ENCODE results near the gene OTX2. TPM values are rescaled to one million over a fixed set of nuclear protein-coding genes. Genes with fewer than 3 reads are reported as not detected.

Gene OTX2
- total RNA-seq, 2 donors from 2014 or later: not detected

DNA sequence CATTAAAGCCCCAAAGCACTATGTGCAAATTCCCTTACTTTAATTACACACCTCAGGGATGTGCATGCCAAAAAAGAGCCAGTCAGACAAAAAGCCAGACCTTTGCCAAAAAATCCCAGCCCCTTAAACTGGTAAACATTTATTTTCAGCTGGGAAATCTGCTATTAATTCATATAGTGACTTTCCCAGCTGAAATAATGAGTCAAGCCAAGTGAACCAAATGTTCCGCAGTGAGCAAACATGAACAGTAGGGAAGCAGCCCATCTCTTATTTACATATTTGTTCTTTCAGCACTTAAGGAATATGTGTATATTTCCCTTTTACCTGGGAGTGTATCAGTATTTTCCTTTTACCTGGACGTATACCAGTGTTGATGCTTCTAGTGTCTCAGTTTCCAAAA is 44.0 kb upstream of the OTX2 start:
- intact Hi-C loops (cut with DNase I): no loop called here
- Histone ChIP-seq H3K4me3 (no peak overlapping the region), H3K9me3 (no peaks in the 10 kb centered on the region), H3K27ac (no peak overlapping the region), H3K27me3 (peaks cover 0 to 6% of the 10 kb centered on the region in 2 donors), H3K4me1 (no peaks in the 10 kb centered on the region), H3K36me3 (replicated peaks in 1 of 2; ENCODE audit: insufficient read depth in 1 of 2, low read depth in 2 of 2) (no peaks in the 10 kb centered on the region)
- no peak for ATAC-seq
- DNase-seq: no peak
- 39 to 42% methylated on average over 2 of the region's 2 CpGs for WGBS, 2 donors
- no peak for TF ChIP-seq POLR2A (IDR thresholded peaks at IDR 0.05)
- TF ChIP-seq, protein P1, sequence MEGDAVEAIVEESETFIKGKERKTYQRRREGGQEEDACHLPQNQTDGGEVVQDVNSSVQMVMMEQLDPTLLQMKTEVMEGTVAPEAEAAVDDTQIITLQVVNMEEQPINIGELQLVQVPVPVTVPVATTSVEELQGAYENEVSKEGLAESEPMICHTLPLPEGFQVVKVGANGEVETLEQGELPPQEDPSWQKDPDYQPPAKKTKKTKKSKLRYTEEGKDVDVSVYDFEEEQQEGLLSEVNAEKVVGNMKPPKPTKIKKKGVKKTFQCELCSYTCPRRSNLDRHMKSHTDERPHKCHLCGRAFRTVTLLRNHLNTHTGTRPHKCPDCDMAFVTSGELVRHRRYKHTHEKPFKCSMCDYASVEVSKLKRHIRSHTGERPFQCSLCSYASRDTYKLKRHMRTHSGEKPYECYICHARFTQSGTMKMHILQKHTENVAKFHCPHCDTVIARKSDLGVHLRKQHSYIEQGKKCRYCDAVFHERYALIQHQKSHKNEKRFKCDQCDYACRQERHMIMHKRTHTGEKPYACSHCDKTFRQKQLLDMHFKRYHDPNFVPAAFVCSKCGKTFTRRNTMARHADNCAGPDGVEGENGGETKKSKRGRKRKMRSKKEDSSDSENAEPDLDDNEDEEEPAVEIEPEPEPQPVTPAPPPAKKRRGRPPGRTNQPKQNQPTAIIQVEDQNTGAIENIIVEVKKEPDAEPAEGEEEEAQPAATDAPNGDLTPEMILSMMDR (IDR thresholded peaks at IDR 0.05): no peak

DNA sequence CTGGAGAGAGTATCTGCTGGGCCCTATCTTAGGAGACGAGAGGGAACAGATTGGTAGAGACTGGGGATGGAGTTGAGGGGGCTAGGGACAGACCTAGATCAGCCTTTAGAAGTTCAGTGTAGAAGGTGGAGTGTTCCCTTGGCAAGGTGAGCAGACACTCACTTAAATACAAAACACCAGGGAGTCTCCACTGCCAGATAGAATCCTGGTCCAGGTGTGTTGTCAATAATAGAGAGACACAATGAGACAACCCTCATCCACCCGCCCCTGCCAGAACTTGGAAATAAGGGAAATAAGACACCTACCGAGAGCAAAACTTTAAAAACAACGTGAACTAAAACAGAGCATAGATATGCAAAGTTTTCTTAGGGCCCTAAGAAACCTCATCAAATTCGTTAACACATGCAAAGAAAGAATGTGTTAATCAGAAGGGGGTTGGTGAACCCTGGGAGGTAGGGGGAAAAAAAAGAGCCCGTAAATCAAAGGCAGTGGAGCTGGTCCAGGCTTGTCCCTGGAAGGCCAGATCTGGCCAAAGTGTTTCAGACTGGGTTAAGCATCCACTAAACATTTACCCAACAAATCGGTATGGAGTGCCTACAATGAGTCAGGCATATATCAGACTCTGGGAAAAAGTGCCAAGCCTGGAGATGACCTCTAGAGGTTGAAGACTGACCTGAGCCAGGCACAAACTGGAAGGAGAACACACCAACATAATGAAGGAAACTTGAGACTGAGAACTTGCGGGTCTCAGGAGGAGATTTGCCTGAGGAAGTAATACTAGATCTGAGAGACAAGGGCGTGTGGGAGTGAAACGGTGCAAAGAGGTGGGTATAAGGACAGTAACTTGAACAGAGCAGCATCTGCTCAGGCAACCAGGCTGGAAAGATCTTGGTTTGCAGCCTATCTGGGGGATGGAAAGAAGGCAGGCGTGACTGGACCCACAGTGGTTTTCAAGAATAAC is 37.0 kb upstream of the OTX2 start:
- no peaks in the 10 kb centered on the region for H3K4me1 ChIP-seq
- intact Hi-C loops (cut with DNase I): no loop called here
- H3K36me3 ChIP-seq (replicated peaks in 1 of 2; ENCODE audit: insufficient read depth in 1 of 2, low read depth in 2 of 2): no peaks in the 10 kb centered on the region
- TF ChIP-seq, protein P1 (IDR thresholded peaks at IDR 0.05): no peak
- no peak for TF ChIP-seq POLR2A (IDR thresholded peaks at IDR 0.05)
- H3K27me3 ChIP-seq: peaks cover 0 to 5% of the 10 kb centered on the region in 2 donors
- WGBS, 2 donors: 43 to 56% methylated on average over 11 of the region's 11 CpGs
- no peaks in the 10 kb centered on the region for H3K9me3 ChIP-seq
- DNase-seq: no peak
- H3K4me3 ChIP-seq: no peak overlapping the region
- H3K27ac ChIP-seq: no peak overlapping the region
- no peak for ATAC-seq

DNA sequence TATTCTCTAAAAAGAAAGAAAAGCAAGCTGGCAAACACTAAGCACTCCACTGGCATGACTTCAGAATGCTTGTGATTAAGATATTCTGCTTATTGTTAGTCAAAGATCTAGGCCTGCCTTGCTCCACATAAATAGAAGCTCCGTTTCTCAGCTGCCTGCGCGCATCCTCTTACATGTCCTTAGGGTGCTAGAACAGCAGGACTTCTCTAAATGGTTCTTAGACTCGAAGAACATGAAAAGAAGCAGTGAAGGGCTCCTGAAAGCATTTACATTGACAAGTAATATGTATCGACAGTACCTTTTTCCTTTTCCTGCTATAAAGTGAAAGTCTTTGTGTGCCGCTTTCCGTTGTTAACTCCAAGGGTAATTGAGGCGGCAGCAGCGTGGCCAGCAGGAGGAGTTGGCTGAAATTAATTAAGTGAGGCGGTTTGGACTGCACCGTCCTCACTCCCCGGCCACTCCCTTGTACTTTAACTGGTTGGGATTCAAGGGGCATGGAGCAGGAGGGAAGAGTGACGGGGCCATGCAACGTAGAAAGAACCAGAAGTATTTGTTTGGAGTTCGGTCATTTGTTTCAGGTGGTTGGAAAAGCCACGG is 34.2 kb upstream of the OTX2 start:
- H3K36me3 ChIP-seq (replicated peaks in 1 of 2; ENCODE audit: insufficient read depth in 1 of 2, low read depth in 2 of 2): no peaks in the 10 kb centered on the region
- ATAC-seq: no peak
- peaks cover 0 to 5% of the 10 kb centered on the region in 2 donors for H3K27me3 ChIP-seq
- DNase-seq: no peak
- no peak overlapping the region for H3K27ac ChIP-seq
- H3K9me3 ChIP-seq: no peaks in the 10 kb centered on the region
- TF ChIP-seq POLR2A (IDR thresholded peaks at IDR 0.05): no peak
- TF ChIP-seq, protein P1 (IDR thresholded peaks at IDR 0.05): no peak
- intact Hi-C loops (cut with DNase I): no loop called here
- WGBS, 2 donors: 37 to 48% methylated on average over 16 of the region's 16 CpGs
- H3K4me1 ChIP-seq: no peaks in the 10 kb centered on the region
- H3K4me3 ChIP-seq: no peak overlapping the region

DNA sequence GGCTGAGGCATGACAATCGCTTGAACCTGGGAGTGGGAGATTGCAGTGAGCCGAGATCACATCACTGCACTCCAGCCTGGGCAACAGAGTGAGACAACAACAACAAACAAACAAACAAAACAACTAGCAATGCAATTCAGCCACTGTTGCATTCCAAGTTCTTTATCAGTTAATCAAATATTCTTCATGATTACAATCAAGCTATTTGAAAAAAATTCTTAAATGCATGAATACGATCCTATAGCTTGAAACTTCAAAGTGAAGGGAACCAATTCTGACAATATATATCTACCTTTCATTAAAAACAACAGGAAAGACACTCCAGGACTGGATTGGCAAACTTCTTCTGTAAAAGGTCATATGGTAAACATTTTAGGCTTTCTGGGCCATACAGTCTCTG is 31.3 kb upstream of the OTX2 start:
- H3K27ac ChIP-seq: no peak overlapping the region
- DNase-seq (no peak), ATAC-seq (no peak)
- intact Hi-C loops (cut with DNase I): no loop called here
- H3K36me3 ChIP-seq (replicated peaks in 1 of 2; ENCODE audit: insufficient read depth in 1 of 2, low read depth in 2 of 2): no peaks in the 10 kb centered on the region
- no peak for TF ChIP-seq POLR2A (IDR thresholded peaks at IDR 0.05)
- TF ChIP-seq, protein P1 (IDR thresholded peaks at IDR 0.05): no peak
- no peaks in the 10 kb centered on the region for H3K4me1 ChIP-seq
- no peak overlapping the region for H3K4me3 ChIP-seq
- H3K9me3 ChIP-seq: no peaks in the 10 kb centered on the region
- peaks cover 0 to 5% of the 10 kb centered on the region in 2 donors for H3K27me3 ChIP-seq
- WGBS, 2 donors: 71 to 72% methylated on average over 3 of the region's 3 CpGs

All from body of pancreas (tissue), 4 donors.